GM04504 (cell line): Measurements from ENCODE around the gene OTOF.

ENCODE experiments used
- DNase-seq: peaks from one replicate; pipeline ENCODE4 v3.0.0-alpha.2; 2012; ENCODE audit warnings: low read depth

The OTOF gene

GRCh38 chr2:26500406-26500805 is 22.5 kb upstream of the OTOF start:
- no peak for DNase-seq

DNA sequence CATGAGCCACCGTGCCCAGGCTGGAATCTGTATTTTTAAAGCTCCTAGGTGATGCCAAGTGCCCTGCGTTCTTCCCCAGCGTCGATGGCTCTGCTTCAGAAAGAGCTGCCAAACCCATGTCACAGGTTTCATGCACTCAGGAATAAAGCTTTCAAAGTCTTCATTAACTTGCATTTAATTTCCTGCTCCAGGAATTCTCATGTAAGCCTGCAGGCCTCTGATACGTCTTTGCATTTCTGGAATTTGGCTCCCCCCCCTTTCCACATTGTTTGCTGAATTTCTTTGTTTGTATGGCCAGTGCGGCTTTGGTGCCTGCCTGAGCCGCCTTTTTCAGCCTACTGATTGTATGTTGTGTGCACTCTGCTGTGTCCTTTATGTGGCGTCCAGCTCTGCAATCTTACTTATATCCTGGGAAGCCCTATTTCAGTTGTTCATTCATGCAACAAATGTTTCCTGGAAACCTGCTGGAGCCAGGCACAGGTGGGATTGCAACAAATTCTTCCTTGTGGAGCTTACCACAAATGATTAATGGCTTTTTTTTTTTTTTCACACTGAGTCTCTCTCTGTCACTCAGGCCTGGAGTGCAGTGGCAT is 17.9 kb upstream of the OTOF start:
- no peak for DNase-seq

DNA sequence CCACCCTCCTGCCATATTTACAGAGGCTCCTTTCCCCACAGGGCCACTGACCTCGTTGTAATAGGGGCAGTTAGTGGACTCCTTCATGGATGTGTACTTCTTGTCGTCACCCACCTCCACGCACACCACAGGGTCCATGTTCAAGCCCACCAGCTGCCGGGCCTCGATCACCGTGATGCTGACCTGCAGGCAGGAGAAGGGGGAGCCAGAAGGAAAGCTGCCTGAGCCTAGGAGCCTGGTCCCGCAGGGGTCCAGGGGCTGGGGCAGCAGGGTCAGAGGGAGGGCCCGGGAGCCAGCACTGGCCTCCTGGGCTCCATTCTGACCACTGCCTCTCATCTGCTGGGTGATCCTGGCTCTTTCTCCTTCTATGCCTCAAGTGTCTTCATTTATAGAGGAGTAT is 17.0 kb upstream of the OTOF start:
- DNase-seq, result no peak

GRCh38 chr2:26494199-26494598 is 16.3 kb upstream of the OTOF start:
- DNase-seq, result no peak

DNA sequence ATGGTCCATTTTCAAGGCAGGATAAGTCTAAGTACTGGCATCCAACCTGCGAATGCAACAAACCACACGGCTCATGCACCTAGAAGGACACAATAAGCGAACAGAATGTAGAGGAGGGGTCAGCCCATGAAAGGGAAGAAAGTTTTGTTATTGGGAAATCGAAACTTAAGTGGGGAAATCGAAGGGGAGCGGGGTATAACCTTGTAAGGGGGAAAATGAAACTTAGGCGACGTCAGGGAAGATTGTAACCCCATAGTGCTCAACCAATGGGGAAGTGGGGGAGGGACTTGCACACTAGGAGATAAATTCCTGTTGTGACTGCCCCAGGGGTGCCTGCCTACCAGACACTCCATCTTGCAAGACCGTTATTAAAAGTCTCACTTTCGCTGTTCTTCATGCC is 15.6 kb upstream of the OTOF start:
- no peak for DNase-seq

DNA sequence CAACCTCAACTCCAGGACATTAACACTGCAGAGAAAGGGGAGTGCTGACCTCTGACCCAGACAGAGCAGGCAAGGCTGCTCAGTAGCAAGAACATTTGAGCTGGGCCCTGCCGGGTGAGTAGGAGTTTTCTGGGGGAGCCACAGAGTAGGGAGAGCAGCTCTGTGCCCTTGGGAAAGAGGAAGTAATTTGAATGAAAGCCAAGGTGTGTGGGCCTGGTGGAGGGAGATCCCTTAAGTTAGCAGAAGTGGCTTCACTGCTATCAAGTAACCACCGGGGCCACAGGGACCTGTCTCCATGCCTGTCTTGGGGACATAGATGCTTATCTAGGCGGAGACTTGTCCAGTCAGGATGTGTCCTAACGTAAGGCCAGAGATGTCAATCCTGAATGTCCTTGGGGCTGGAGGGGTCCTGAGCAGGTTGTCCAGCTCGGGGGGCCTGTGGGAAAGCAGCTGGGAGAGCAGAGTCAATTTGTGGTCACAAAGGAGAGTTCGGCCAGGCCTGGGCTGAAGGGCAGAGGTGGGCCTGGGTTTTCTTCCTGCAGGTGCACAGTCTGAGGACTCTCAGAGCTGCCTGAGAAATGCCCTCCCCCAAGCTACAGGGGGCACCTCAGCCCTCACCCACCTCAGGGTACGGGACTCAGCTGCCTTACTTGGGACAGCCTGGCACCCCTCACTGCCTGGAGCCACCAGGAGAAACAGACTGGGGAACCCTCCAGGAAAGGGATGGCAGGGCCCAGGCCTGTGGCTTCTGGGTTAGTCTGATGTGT is 15.0 kb upstream of the OTOF start:
- DNase-seq, result no peak

GRCh38 chr2:26491563-26492167 is 13.7 kb upstream of the OTOF start:
- no peak for DNase-seq

- no peak for DNase-seq
These were observed 11.4 kb upstream of the OTOF start for GRCh38 chr2:26489213-26489850.

DNA sequence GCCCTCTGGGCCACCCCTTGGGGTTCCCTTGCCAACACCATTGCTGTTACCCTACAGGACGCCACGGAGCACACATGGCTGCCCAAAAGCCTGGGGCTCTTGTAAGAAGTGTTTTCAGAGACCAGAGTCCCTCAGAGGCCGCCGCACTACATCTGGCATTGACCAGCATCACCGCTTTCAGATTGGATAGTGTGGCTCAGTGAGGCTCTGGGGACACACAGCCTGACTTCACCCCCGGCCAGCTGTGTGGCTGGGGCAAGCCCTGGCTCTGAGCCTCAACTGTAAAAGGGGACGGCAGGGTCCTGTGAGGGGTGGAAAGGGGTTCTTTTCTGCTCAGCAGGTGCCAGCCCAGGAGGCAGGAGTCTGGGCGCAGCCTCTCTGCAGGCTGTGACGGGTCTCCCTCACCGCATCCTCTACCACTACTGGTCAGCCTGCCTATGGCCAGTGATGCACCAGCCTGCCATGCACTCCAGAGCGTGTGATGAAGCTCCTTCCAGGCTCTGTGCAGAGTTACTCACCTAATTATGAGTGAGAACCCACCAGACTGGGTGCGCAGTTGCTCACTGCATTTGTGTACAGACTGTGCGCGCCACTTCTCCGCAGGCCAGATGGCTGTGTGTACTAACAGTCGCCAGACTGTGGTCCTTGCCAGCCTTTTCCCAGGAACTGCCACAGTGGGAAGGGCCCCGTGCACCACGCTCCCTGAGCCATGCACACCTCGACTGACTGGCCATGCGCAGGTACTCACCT is 10.7 kb upstream of the OTOF start:
- DNase-seq, result no peak

- DNase-seq, result no peak
These were observed 9.3 kb upstream of the OTOF start for GRCh38 chr2:26487192-26487591.

DNA sequence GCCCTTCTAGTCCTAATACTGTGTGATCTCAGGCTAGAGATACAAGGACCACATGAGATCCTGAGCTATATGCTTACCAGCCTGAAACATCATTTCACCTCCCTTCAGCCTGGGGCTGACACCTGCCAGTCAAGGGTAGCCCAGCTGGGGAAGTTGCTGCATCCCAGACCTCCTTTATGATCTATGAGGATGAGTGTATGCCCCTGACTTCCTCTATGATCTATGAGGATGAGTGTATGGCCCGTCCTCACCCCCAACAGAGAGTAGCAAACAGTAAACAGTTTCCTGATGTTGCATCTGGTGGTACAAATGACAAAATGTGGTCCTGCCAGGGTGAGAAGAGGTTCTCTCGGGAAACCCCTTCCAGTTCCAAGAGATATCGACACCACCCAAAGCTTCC is 8.9 kb upstream of the OTOF start:
- DNase-seq, result no peak

DNA sequence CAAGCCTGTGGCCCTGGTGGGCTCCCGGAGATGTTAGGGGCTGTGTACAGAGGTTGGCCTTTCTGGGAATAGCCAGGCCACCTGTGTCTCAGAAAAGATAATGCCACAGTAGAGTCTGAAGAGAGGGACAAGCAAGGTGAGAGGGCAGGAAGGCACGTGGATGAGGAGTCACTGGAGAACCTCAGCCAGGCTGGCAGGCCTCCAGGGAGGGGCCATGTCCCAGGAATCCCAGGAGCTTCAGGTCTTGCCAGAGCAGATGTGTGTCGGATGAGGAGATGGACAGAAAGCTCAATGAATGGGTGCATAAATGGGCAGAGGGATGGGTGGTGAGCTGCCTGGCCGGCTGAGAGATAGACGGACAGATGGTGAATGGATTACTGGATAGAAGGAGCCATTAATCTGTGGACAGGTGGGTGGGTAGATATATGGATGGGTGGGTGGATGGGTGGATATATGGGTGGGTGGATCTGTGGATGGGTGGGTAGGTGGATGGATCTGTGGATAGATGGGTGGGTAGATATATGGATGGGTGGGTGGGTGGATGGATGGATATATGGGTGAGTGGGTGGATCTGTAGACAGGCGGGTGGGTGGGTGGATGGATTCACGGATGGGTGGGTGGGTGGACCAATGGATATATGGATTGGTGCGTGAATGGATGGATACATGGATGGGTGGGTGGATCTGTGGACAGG is 7.9 kb upstream of the OTOF start:
- no peak for DNase-seq

DNA sequence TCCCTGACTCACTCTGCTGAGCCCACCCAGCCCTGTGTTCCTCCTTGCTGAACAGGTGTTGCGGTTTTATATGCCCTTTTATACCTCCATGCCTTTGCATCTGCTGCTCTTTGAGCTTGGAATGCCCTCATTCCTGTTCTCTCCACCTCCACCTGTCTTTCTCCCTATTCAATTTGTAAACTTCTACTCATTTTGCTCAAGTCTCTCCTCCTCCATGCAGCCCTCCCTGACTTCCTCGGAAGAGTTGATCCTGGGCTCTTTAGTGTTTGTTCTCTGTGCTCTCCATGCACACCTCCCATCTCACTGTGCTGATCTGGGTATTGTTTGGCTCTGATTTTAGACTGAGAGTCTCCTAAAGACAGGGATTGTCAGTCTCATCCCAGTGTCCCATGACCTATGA is 7.2 kb upstream of the OTOF start:
- no peak for DNase-seq

- DNase-seq, result no peak
These were observed 6.7 kb upstream of the OTOF start for GRCh38 chr2:26484579-26484978.

DNA sequence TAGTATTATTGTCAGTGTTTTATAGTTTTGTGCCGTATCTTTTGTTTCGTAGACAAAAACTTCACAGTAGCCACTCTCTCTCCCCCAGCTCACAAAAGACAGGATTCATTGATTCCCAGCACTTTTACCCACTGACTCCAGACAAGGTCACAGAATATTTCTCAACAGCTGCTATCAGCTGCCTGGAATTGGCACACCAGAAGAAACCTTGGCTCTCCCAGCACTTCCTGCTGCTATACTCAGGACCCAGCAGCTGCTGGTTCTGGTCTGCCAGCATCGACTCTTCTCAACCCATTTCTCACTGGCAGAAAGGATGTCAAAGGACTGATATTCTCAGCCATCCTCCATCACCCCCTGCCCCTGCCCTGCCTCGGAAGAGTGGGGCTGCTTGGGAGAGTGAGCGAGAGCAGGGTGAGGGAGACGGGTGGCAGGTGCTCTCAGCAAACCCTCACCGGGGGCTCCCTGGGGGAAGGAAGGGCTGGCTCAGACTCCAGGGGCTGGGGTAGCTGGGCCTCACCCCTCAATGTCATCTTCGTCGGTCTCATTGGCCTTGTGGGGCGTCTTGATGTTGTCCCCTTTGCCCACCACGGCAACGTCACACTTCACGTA is 6.1 kb upstream of the OTOF start:
- no peak for DNase-seq

DNA sequence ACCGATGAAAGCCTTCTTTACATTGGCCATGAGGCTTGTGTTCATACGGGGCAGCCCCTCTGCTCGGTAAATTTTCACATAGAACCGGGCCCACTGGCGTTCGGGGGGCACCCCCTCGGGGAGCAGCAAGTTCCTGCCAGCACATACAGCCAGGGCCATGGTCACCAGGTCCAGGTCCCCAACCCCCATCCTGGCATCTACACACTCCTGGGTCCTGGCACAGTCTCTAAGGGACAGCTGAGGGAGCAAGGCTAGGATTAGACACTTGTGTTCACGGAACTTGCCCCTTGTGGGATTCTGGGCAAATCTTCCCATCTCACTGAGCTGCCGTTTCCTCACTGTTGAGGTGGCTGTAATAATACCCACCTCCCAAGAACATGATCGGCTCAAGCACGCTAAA is 5.6 kb upstream of the OTOF start:
- DNase-seq, result no peak

DNA sequence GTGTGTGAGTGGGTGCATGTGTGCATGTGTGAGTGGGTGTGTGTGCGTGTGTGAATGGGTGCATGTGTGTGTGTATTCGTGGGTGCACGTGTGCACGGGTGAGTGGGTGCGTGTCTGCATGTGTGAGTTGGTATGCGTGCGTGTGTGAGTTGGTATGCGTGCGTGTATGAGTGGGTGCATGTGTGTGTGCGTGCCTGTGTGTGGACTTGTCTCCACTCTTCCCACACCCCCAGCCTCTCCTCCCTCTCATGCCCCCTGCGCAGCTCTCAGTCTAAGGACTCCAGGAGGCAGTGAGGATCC is 5.1 kb upstream of the OTOF start:
- no peak for DNase-seq

DNA sequence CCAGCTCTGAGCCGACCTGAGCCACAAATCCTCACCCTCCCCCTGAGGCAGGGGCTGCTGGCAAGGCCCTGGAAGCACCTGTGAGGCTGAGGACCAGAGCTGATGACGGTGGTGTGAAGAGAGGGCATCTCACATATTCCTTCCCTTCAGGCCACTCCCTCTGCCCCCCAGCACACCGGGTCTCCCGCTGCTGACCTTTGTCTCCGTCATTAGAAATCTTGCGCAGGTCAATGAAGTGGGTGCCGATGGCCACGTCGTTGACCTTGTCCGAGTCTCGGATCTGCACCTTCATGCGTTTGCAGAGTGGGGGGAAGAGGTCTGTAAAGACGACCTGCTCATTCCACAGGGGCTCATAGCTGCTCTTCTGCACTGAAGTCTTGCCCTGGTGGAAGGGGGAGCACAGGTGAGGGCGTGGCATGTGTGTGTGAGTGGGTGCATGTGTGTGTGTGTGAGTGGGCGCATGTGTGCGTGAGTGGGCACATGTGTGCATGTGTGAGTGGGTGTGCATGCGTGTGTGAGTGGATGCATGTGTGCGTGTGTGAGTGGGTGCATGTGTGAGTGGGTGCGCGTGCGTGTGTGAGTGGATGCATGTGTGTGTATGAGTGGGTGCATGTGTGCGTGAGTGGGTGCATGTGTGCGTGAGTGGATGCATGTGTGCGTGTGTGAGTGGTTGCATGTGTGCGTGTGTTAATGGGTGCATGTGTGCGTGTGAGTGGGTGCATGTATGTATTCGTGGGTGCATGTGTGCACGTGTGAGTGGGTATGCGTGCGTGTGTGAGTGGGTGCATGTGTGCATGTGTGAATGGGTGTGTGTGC is 4.5 kb upstream of the OTOF start:
- no peak for DNase-seq

DNA sequence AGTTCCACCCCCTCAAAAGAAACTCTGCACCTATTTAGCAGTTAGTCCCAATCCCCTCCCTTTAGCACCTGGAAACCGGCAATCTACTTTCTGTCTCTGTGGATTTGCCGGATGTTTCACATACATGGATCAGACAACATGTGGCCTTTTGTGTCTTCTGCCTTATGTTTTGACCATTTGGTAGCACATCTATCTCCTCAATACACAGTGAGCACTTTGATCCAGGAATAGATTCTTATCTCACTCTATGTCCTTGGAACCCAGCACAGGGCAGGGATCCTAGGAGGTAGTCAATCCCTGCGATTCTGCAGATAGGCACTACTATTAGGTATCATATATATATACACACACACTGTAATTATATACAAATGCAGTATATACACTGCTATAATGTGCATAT is 3.8 kb upstream of the OTOF start:
- DNase-seq, result no peak

- no peak for DNase-seq
These were observed 2.9 kb upstream of the OTOF start for GRCh38 chr2:26480566-26481423.
